ENCODE data around the gene BCAS3.
"Not testable (repeated sequence)": the region's sequence is repeated elsewhere in the genome, so short reads cannot be mapped to it uniquely, and the experiment has no call there.

BCAS3 gene

GRCh38 chr17:61416540-61417363 is 739.1 kb downstream of the BCAS3 start:
- peak; percentile 43 for DNase-seq

DNA sequence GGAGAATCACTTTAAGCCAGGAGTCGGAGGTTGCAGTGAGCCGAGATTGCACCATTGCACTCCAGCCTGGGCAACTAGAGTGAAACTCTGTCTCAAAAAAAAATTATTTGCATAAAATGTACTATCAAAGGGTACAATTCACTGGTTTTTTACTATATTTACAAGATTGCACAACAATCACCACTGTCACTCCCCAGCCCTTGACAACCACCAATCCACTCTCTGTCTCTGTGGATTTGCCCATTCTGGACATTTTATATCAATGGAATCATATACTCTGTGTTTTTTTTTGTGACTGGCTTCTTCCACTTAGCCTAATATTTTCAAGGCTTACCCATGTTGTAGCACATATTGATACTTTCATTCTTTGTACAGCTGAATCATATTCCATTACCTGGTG is 740.8 kb downstream of the BCAS3 start:
- DNase-seq, result no peak

GRCh38 chr17:61419496-61420046 is 741.9 kb downstream of the BCAS3 start:
- DNase-seq, result no peak

- DNase-seq, result no peak
Measured at GRCh38 chr17:61420052-61420451, 742.4 kb downstream of the BCAS3 start.

DNA sequence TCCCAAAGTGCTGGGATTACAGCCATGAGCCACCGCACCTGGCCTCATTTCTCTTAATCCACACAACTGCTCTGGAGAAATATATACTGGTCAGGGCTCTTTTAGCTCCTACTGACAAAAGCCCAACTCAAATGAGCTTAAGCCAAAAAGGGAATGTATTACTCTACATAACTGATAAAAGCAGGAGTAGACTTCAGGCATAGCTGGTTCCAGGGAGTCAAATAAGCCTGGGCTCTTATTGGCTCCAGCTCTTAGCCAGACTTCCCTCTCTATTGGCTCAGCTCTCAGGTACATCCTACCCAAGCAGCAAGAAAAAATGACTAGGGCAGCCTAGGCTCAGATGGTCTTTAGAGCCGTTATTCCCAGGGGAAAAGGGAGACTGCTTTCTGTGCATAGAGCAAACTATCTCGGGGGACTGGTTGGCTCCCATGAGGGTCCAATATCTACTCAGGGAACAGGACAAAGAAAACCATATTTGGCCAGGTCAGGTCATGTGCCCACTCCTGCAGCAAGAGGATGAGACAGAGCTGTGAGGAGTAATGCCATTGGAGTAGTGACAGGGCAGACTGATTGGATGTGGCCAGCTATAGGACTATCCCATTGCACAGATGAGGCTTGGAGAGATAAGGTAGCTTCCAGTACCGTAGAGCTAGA is 743.2 kb downstream of the BCAS3 start:
- DNase-seq, result no peak

DNA sequence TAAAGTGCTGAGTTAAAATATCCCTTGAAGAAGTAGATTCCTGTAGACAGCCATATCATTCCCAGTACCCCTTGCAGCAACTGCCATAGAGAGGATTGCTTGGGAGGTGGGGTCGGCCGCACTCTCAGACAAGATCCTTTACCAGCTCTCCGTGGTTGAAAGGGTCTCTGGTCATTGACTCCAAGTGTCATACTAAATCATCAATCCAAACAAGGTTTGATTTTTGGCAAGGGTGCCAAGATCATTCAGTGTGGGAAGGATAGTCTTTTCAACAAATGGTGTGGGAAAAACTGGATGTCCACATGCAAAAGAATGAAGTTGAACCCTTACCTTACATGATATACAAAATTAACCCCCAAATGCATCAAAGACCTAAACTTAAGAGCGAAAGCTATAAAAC is 743.8 kb downstream of the BCAS3 start:
- DNase-seq, result no peak

- DNase-seq, result no peak
Measured at GRCh38 chr17:61422116-61422799, 744.6 kb downstream of the BCAS3 start.

GRCh38 chr17:61422869-61423268 is 745.2 kb downstream of the BCAS3 start:
- DNase-seq, result no peak

- no peak for DNase-seq
Measured at GRCh38 chr17:61423967-61424649, 746.5 kb downstream of the BCAS3 start.

DNA sequence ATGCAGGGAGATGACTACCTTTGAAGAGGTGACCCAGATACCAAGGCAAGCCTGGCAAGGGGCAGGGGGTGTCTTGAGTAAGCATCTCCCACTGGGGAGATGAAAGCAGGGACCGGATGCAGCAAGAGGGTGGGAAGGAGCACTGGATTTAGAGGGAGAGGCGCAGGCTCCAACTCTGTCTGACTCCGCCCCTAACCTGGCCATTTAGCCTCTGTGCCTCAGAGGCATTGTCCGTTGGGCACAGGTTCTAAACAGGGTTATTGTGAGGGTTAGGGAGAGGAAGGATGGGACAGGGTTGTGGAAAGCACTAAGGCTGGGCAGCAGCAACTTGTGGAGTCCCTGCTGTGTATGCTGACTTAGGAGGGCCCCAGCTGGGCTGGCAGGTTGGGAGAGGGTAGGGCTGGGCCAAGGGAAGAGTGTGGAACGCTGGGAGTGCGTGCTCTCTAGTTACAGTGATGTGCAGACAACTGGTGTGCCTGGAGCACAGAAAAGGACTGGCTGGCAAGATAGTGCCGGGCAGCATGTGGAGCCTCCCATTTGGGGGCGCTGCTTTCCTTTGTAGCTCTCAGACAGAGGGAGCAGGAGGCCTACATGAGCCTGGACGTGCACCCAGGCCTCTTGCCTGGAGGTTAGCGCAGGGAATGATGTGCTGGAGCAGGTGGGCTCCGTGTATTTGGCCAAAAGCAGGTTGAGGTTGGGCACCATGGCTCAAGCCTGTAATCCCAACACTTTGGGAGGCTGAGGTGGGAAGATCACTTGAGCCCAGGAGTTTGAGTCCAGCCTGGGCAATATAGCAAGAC is 748.2 kb downstream of the BCAS3 start:
- DNase-seq, result no peak

DNA sequence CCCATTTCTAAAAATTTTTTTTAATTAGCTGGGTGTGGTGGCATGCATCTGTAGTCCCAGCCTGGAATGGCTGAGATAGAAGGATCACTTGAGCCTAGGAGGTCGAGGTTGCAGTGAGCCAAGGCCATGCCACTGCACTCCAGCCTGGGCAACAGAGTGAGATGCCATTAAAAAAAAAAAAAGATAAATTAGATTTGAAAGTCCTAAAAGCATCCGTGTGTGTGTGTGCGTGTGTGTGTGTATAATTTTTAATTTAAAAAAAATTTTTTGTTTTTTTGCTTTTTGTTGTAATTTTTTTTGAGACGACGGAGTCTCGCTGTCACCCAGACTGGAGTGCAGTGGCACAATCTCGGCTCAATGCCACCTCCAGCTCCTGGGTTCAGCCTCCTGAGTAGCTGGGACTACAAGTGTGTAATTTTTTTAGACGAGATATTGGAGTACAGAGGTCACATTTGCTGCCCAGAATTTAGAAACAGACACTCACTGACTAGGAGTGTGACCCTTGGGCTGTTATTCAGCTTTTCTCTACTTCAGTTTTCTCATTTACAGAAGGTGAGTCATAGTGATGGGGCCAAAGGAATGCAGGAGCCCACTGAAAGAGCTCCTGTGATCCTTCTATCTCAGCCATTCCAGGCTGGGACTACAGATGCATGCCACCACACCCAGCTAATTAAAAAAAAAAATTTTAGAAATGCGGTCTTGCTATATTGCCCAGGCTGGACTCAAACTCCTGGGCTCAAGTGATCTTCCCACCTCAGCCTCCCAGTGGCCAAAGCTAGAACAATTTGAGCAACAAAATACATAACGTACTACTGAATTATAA is 749.0 kb downstream of the BCAS3 start:
- no peak for DNase-seq

DNA sequence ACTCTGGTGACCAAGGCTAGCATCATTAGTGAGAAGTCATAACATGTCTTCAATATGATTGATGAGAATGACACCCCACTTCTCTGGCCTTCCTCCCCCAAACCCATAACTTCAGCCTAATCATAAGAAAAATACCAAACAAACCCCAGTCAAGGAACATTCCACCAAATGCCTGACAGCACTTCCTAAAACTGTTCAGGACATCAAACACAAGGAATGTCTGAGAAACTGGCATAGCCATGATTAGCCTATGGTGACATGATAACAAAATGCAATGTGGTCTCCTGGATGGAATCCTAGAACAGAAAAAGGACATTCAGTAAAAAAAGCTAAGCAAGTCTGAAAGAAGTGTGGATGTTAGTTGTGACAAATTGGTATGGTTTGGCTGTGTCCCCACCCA is 749.9 kb downstream of the BCAS3 start:
- no peak for DNase-seq

DNA sequence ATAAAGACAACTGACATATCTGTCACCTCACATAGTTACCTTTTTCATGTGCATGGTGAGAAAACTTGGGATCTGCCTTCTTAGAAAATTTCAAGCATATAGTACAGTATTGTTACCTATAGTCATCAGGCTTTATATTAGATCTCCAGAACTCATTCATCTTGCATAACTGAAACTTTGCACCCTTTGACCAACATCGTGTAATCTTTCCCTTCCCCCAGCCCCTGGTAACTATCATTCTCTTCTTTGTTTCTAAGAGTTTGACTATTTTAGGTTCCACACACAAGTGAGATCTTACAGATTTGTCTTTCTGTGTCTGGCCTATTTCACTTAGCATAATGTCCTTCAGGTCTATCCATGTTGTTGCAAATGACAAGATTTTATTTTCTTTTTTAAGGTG is 751.6 kb downstream of the BCAS3 start:
- no peak for DNase-seq

- not testable (repeated sequence) for DNase-seq
Measured at GRCh38 chr17:61429831-61430230, 752.2 kb downstream of the BCAS3 start.

DNA sequence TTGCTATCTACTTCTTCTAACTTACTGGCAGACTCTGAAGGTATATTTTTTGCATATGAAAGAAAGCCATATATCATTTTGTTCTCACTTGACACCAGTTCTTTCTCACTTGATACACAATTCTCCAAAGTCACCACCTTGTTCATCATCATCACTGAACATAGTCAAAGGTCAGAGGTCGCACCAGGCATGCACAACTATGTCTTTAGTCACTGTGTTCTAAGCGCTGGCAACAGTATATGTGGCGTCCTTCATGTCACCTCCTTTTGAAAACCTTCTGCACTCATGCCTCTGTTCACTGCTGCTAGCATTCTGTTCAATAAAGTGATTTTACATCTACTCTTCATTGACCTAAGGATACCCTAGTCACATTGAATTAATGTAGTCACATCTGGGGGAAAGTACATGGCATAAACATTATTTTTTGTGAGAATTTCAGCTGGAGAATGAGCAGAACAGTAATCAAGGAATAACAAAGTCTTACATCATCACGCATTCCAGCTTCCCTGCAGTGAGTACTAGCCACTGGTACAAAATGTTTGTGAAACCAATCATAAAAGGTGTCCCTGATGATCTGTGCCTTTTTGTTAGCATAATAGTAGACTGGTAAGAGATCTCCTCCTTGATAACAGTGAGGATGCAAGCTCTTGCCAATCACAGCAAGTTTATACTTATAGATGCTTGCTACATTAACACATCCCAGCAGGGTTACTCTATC is 754.1 kb downstream of the BCAS3 start:
- no peak for DNase-seq

DNA sequence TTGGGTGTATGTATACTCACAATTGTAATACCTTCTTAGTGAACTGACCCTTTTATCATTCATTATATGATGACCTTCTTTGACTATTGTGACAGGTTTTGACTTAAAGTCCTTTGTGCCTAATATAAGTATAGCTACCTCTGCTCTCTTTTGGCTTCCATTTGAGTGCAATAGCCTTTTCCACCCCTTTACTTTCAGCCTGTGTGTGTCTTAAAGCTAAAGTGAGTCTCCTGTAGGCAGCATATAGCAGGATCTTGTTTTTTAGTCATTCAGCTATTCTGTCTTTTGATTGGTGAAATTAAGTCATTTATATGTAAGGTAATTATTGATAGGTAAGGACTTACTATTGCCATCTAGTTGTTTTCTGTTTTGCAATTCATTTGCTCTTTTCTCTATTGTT is 758.6 kb downstream of the BCAS3 start:
- no peak for DNase-seq

DNA sequence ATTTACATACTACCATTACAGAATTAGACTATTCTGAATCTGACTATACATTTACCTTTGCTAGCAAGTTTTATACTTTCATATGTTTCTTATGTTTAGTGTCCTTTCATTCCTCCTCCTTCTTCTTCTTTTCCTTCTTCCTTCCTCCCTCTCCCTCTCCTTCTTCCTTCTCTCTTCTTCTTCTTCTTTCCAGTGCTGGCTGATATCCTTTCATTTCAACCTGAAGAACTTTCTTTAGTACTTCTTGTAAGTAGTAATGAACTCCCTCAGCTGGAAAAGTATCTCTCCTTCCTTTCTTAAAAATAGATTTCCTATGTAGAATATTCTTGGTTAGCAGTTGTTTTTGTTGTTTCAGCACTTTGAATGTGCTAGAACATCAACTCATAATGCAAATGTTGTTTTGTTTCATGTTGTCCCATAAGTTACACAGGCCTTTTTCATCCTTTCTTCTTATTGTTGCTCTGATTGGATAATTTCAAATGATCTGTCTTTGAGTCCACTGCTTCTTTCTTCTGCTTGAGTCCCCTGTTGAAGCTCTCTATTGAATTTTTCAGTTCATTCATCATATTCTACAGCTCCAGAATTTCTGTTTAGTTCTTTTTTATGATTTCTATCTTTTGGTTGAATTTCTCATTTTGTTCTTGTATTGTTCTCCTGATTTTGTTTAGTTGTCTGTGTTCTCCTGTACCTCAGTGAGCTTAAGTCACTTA is 759.5 kb downstream of the BCAS3 start:
- DNase-seq, result no peak

- no peak for DNase-seq
Measured at GRCh38 chr17:61440697-61441096, 763.0 kb downstream of the BCAS3 start.

DNA sequence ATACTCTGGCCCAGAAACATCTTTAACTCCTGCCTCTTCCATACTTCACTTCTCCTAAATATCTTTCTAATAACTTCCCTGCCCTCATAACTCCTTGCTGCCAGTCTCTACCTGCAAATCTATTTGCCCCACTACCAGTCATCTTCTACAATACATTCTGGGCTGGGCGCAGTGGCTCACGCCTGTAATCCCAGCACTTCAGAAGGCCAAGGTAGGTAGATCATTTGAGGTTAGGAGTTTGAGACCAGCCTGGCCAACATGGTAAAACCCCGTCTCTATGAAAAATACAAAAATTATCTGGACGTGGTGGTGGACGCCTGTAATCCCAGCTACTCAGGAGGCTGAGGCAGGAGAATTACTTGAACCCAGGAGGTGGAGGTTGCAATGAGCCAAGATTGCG is 763.9 kb downstream of the BCAS3 start:
- not testable (repeated sequence) for DNase-seq

Measured in effector CD8-positive, alpha-beta T cell (primary cell).